HG03432 (cell line): ENCODE measurements around the gene CEMIP2.
"Not testable (repeated sequence)": the region's sequence is repeated elsewhere in the genome, so short reads cannot be mapped to it uniquely, and the experiment has no call there.

ENCODE experiments used
- ATAC-seq: cut with Tn5 transposase; IDR thresholded peaks from one replicate; pipeline ENCODE4 v1.9.1; 2021; ENCODE audit warnings: mild to moderate bottlenecking, moderate library complexity; ENCODE audit not compliant: unreplicated experiment

Gene CEMIP2

DNA sequence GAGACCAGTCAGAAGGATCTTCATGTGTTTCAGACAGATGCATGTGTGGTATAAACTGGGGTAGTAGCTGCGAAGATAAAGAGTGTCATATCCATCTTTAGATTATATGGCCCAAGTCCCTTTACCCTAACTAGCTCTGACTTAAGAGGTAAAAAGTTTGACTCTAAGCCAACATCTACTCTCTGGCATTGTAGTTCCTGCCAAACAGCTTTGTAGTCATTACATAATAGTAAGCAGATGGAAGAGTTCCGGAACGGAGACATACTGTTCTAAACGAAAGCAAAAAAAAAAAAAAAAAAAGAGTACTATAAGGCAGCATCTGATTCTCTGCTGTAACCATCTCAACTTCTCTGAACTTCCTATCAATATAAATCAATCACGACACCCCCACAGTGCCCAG is 48.8 kb downstream of the CEMIP2 start:
- no peak for ATAC-seq

- ATAC-seq = no peak
Measured at GRCh38 chr9:71719088-71719487, 49.2 kb downstream of the CEMIP2 start.

- ATAC-seq = no peak
Measured at GRCh38 chr9:71716138-71716909, 52.0 kb downstream of the CEMIP2 start.

GRCh38 chr9:71710856-71711255 is 57.5 kb downstream of the CEMIP2 start:
- no peak for ATAC-seq

GRCh38 chr9:71710201-71710600 is 58.1 kb downstream of the CEMIP2 start:
- no peak for ATAC-seq

- ATAC-seq = no peak
Measured at GRCh38 chr9:71709384-71709783, 58.9 kb downstream of the CEMIP2 start.

- no peak for ATAC-seq
Measured at GRCh38 chr9:71706176-71706575, 62.1 kb downstream of the CEMIP2 start.

DNA sequence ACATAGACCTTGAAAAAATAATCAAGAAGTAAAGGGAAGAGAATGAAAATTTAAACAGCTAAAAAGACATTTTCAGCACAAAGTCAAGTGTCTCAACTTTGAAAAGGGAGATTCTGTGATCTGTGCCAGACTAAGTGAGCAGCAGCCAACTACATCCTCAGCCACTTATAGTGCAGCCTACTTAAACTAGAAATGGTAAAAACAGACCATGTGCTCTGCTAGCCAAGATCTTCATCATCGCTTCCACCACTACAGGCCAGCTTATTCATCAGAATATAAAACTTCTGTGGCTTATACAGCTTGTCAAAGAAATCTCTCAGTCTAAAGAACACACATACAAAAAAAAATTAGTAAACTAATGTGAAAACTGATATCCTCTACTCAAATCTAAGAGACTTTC is 63.5 kb downstream of the CEMIP2 start:
- ATAC-seq = no peak

- no peak for ATAC-seq
Measured at GRCh38 chr9:71703172-71703872, 65.0 kb downstream of the CEMIP2 start.

DNA sequence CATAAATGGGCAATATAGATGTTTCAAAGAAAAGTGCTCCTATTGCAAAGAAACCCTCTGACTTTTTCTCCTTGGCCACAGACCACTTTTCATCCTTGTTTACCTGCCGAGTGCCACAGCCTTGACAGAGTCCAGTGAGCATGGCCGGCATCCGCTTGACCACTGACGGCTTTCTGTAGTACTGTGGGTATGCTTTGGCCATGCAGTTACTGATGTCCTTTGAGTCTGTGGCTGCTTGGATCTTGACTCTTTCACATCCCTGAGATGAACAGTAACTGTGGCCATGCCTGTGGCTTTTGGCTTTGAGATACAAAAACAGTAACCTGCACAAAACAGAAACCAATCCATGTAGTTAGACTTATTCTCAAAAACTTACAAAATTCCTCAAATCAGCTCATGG is 70.4 kb downstream of the CEMIP2 start:
- no peak for ATAC-seq

- no peak for ATAC-seq
Measured at GRCh38 chr9:71694332-71694731, 74.0 kb downstream of the CEMIP2 start.

GRCh38 chr9:71693607-71694006 is 74.7 kb downstream of the CEMIP2 start:
- no peak for ATAC-seq

DNA sequence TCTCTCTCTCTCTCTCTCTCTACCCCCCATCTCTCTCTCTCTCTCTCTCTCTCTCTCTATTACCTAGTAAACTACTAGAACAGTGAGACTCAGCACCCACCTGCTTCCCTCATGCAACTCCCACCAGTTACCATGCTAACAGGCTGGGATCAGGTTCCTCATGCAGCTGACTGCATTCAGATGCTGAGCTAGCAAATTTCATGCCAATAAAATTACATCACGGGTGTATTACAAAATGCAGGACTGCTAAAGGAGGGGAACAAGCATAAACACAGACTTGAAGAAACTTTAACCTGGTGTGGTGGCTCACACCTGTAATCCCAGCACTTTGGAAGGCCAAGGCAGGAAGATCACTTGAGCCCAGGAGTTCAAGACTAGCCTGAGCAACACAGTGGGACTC is 76.0 kb downstream of the CEMIP2 start:
- no peak for ATAC-seq

GRCh38 chr9:71691576-71691975 is 76.7 kb downstream of the CEMIP2 start:
- ATAC-seq = not testable (repeated sequence)

DNA sequence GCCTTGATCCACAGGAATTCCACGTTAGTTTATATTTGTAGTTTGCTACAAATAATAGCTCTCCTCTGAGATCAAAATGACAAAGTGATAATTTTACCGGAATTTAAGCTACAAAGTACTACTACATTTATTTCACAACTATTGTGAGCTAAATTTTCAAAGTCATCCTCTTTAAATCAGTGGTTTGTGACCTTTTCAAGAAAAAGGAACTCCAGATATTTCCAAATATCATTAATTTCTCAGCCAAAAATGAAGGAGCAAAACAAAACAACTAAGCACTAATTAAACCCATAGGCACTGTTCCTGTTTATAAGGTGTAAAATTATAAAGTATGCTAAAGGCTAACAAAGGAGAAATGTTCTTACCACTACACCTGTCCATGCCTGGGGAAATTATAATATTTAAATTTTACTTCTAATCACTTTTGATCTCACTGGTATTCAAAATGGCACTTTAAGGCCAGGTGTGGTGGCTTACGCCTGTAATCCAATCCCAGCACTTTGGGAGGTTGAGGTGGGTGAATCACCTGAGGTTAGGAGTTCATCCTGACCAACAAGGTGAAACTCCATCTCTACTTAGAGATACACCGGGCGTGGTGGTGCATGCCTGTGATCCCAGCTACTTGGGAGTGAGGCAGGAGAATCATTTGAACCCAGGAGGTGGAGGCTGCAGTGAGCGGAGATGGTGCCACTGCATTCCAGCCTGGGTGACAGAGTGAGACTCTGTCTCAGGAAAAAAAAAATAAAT is 77.5 kb downstream of the CEMIP2 start:
- ATAC-seq = no peak

GRCh38 chr9:71690063-71690688 is 78.1 kb downstream of the CEMIP2 start:
- no peak for ATAC-seq

GRCh38 chr9:71687676-71688075 is 80.6 kb downstream of the CEMIP2 start:
- ATAC-seq = no peak

DNA sequence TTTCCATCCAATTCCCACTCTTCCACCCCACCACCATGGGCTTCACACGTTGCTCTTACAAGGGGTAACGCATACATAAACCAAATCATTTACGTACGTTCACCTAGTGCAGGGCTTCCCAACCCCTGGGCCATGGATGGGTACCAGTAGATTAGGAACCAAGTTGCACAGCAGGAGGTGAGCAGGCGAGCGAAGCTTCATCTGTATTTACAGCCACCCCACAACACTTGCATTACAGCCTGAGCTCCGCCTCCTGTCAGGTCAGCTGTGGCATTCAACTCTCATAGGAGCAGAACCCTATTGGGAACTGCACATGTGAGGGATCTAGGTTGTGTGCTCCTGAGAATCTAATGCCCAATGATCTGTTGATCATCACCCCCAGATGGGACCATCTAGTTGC is 82.3 kb downstream of the CEMIP2 start:
- no peak for ATAC-seq

- peak; percentile 63 for ATAC-seq
Measured at GRCh38 chr9:71685394-71685793, 82.9 kb downstream of the CEMIP2 start.

DNA sequence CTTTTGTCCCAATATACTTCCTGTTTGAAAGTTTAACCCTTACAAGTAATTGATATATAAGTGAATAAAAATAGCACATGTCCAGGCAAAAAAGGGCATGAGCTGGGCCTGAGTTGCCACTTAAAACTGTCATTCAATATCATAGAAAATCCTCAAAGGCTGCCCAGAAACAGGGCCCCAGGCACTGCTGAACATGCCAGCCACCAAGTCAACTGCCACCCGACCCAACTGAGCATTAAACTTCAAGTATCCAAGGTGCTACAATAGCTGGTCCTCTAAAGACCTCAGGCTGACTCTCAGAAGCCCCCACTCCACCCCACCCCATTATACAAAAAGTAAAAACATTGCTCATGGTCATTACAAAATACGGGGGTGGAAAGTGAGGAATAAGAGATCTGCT is 83.7 kb downstream of the CEMIP2 start:
- ATAC-seq = no peak

DNA sequence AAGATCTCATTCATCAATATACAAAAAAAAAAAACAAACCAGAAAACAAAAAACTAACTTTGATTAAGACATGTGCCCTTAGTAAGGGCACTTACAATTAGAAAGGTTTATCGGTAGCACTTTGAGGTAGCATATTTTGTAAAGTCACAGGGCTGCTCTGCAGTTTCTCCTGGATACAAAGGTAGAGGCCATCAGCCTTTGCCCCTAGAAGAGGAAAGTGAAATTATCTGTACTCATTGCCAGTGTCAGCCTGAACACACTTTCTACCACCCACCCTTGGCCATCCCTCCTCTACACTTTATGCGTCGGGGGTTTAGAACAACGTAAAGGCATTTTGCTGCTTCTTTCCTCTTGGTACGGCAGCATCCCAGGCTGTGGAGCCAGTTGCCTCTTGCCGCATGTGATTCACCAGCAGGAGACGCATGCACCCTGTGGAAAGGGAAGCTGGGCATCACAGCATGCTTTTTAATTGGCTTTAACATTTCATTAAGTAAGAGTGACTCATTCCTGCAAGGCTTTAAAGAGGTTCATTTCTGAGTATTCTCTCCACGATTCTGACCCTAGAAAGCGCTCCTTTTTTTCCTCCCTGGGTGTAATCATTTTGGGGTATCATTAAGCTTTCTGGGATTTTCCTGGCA is 84.6 kb downstream of the CEMIP2 start:
- ATAC-seq = no peak
